Kidney glomerular epithelial cell (primary cell): Measurements from ENCODE around the gene MTMR2.
A peak's percentile ranks its signal among the peaks of the same experiment; 100 is the strongest.

Source experiments
- DNase-seq: peaks from one replicate; lab custom pipeline; 2025; lab: John Stamatoyannopoulos, UW

MTMR2 gene

DNA sequence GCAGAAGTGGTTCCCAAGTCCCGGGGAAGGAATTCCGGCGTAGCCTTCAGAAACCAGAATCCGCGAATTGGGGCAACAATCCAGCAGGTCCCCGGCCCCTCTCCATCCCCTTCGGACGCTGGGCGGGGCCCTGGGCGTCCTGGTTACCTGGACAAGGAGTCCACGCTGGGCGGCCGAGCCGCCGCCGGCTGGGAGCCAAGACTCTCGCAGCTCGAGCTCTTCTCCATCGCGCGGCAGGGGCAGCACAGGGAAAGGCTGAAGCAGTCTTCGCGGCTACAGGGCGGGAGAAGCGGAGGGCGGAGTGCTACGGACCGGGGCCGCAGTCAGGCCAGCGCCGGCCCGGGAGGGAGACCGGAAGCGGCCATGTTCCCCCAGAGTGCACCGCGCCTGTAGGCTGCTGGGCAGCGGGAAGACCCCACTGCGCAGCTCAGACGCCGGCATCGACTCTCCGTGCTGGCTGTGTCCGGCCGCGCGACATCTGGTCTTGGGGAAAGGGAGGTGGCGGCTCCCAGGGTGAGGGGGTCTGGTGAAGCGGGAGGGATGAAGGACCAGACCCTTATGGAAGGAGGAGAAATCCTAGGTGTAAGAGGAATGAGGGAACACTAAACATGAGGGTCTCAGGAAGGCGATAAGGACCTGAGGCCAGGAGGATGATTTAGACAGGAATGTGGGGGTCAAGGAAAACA lies at the start of gene MTMR2:
MTMR2 (minus strand) TSS at position 380 of the 686 bp plus-strand sequence; CDS start at position 227, 153 bp downstream.
- peak; percentile 64 for DNase-seq

DNA sequence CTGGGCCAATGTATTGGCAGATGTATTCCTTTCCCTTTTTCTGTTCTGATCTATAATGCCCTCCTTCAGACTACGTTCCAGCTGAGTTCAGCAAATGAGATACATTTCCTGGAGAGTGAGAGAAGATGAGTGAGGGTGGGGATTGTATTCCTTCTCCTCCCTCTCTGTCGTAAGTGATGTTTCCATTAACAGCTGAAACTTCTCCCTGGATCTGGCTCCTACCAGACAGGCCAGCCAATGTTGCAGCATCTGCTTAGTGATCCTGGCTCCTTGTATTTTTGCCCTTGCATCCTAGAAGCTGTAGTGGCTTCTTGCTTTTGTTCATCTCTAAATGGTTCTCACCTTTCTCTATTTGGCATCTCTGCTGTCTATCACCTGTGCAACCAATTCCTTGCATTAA lies 48.2 kb upstream of the MTMR2 start:
- no peak for DNase-seq

DNA sequence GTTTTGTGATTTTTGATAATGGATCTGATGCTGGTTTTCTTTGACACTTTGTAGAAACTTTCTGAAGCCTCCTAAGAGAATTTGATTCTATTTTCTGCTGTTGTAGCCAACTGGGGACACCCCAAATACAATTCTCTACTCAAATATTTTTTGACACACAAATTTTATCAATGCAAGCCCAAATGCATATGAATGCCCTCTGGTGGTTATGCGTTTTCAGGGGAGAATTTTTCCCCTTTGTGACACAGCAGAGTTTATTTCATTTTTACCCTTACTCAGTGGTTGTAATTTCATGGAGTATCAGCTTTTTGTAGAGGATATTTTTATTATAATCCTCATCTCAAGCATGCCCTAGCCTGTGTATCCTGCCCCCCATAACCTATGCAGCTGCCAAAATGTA lies 44.7 kb upstream of the MTMR2 start:
- DNase-seq: no peak

DNA sequence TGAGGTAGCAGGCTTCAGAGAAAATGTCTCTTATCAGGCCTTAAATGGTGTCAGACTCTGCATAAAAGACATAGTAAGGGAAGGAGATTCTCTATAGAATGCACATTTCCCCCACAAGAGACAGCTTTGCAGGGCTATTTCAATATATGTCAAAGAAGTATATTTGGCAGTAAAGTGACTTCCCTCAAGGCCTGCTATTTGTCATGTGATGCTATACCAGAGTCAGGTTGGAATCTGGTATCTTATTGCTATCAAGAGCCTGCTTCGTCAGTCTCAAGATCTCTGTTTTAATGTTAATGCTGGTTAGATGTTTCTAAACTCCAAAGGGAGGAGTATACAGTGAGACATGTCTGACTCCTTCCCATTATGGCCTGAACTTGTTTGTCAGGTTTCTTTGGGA lies 40.4 kb upstream of the MTMR2 start:
- DNase-seq: no peak

DNA sequence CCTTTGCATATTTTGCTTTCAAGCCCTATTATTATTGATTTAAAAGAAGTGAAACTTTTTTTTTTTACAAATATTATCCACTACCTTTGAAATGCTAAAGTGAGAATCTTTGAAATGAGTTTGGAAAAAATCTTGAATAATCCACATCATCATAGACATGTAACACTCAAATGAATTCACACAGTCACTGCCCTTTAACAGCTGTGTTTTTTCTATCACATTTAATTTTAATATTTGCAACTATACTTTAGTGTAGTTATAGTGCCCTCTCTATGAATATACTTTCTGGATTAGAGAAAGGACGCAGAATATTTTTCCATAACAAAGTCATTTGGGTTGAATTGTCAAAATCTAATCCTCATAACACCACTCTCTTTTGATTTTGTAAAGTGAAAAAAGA lies 37.9 kb upstream of the MTMR2 start:
- no peak for DNase-seq

DNA sequence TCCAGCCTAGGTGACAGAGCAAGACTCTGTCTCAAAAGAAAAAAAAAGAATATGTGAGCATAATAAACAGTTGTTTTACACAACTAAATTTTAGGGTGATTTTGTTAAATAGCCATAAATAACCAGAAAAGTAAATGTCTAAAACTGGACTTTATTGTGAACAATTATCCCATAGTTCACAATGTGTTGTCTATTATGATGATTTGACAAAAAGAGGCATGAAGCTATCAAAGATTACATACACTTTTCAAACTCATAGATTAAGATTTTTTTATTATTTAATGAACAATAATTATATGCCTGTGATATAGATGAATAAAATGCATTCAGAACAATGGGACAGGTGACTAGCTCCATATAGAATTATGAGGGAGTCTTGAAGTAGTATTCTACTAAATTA lies 27.0 kb upstream of the MTMR2 start:
- no peak for DNase-seq

DNA sequence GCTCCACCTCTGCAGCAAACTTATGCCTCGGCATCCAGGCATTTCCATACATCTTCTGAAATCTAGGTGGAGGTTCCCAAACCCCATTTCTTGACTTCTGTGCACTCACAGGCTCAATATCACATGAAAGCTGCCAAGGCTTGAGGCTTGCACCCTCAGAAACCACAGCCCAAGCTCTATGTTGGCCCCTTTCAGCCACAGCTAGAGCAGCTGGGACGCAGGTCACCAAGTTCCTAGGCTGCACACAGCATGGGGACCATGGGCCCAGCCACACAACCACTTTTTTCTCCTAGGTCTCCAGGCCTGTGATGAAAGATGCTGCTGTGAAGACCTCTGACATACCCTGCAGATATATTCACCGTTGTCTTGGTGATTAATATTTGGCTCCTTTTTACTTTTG lies 24.7 kb upstream of the MTMR2 start:
- DNase-seq: no peak

DNA sequence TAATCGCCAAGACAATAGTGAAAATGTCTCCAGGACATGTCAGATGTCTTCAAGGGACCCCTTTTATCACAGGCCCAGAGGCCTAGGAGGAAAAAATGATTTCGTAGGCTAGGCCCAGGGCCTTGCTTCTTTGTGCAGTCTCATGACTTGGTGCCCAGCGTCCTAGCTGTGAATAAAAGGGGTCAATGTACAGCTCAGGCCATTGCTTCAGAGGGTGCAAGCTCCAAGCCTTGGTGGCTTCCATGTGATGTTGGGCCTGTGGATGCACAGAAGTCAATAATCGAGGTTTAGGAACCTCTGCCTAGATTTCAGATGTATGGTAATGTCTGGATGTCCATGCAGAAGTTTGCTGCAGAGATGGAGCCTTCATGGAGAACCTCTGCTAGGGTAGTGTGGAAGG lies 20.7 kb upstream of the MTMR2 start:
- DNase-seq: no peak

DNA sequence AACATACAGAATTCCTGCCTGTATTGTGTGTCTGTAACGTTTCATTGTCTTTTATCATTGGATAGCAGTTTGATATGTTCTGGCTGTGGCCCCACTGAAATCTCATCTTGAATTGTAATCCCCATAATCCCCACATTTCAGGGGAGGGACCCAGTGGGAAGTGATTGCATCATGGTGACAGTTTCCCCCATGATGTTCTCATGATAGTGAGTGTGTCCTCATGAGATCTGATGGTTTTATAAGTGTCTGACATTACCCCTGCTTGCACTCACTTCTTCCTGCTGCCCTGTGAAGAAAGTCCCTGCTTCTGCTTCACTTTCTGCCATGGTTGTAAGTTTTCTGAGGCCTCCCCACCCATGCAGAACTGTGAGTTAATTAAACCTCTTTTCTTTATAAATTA lies 19.6 kb upstream of the MTMR2 start:
- no peak for DNase-seq

DNA sequence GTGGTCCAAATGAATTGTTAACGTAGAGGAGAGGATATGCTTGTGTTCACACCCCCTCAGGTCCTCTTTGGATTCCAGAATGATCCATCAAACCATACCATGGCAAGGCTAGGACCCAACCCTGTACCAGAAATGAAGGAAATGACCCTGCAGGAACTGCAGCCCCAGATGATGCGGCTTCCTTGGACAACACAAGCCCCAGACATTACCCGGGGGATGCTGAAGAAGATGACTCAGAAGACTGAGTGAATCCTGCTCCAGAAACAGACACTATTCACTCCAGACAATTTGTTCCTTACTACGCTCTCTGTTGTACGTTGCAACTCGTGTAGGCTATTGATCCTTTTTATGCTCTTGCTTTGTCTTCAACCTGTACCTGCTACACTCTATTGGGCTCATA lies 15.2 kb upstream of the MTMR2 start:
- no peak for DNase-seq

DNA sequence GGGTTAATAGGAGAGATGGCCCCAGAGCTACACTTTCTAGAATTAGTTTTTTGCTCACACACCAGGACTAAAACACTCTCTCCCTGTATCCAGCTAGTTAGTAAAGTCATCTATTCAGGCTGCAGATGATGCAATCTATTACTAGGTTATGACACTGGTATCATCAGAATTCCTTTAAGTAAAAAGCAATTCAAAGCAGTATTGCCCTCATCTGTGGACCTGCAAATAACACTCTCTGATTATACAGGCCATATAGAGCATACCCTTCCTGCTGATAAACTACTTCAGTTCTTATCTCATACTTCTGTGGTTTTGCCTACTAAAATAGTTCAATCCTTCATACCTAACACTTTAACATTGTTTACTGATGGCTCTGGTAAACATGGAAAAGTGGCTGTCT lies 13.5 kb upstream of the MTMR2 start:
- no peak for DNase-seq

DNA sequence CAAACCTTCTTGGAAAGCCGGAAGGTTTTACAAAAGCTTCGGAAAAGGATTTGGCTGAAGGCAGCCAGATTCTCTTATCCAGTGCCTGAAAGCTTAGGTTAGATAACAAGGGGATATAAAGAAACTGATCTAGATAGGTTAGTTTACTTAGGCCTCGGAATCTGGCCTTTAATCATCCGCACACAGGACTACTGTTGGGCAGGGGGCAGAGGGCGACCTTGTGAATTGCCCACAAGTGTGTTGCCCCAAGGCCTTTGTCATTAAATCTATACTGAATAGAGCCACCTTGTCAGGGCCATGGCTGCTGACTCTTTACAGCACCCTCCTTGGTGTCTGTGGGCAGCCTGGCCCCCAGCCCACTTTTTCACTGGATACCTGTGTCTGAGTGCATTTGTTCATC lies 9.7 kb upstream of the MTMR2 start:
- DNase-seq: no peak

DNA sequence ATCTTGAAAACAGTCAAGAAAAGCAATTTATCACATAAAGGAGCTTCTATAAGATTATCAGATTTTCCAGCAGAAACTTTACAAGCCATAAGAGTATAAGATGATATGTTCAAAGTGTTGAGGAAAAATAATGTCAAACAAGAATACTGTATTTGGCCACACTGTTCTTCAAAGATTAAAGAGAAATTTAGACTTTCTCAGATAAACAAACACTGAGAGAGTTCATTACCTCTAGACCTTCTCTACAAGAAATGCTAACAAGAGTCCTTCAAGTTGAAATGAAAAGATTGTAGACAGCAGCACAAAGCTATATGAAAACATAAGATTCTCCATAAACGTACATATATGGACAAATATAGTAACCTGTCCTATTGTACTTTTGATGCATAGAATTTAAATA lies 8.0 kb upstream of the MTMR2 start:
- DNase-seq: no peak

DNA sequence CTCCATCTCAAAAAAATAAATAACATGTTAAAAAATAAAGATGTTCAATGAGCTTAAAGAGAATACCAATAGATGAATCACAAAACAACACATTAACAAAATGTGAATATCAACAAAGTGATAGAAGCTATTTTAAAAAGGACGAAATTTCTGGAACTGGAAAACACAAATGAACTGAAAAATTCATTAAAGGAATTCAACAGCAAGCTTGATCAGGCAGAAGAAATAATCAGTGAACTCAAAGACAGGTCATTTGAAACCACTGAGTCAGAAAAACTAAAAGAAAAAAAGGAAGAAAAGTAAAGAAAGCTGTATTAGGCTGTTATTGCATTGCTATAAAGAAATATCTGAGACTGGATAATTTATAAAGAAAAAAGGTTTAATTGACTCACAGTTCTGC lies 7.0 kb upstream of the MTMR2 start:
- DNase-seq: no peak

DNA sequence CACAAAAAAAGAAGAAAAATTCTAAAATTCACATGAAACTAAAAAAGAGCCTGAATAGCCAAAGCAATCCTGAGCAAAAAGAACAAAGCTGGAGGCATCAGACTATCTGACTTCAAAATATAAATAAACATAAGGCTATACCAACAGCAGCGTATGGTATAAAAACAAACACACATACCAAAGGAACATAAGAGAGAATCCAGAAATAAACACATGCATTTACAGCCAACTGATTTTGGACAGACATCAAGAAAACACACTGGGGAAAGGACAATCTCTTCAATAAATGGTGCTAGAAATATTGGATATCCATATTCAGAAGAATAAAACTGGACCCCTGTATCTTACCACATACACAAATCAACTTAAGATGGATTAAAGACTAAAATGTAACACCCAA lies 2.8 kb upstream of the MTMR2 start:
- no peak for DNase-seq

DNA sequence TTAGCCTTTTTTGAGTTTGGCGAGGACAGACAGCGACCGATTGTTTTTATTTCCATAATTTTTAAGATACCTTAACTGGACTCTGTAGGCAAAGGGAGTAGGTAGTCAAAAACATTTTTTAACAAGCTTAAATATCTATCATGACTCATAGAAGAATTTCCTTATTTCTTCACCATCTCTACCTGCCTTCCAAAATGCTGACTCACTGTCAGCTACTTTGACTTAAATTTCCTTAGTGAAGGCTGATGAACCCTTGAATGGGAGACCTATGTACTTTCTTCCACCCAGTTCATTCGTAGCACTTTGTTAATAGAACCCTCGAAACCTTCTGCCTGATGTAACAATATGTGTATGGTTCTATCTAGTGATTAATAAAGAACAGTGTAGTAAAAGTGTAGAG lies 1.1 kb upstream of the MTMR2 start:
- DNase-seq: peak; percentile 41

DNA sequence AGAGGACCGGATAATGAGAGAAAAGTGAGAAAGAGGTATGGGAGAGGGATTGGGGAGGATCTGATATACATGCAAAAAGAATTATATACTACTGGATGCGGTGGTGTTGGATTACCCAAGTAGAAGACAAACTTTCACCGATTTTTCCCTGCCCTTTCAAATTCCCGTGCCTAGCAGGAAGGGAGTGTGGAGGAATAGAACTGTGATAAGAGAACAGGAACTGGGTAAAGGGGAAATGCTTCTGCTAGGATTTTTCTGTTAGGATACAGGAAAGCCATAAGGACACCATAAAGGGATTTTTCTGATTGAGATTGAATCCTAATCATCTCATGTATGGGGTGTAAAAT lies 480 bp upstream of the MTMR2 start:
- peak; percentile 72 for DNase-seq

DNA sequence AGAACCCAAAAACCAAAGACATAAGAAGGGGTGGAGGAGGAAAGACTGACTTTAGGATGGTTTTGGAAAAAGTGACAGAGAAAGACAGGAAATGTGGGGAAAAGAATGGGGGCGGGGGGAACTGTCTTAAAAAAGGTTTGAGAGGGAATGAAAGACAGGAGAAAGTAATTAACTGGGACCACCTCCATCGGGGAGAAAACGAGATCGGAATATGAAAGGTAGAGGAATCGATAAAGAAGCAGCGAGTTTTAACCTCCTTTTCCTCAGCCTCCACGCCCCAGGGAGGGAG lies 524 bp downstream of the MTMR2 start:
- no peak for DNase-seq

DNA sequence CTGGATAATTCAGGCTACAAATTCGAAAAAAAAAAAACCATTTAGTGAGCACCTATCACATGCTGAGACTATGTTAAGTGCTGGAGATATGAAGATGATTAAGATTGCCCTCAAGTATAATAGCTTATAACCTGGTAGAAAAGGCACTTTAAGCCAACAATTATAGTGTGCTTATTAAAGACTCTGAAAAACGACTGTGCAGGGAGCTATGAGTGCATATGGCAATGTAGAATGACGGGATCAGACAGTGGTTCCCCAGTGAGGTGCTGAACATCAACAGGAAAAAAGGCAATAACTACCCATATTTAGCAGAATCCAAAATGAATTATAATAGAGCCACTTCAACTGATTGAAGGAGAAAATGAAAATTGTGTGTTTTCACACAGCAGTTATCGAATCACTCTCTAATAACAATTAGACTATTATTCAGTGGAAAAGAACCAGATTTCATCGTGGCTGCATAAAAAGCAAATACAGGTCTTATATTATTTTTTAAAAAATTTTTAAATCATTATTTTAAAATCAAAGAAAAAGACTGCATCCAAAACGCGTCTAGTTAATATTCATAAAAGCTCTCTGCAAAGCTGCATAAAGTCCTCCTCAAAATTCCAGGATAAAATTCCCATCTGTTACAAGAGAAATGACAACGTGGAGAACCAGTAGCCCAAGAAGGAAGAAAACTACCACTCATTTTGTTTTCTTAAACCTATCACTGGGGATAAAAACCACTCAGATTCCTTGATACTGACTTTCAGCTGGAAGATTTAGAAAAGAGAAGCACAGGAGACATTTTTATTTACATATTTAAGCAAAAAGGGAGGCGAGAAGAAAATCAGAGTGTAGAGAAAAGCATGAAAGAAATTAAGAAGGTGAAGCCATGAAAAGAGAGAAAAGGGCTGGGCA lies 1.1 kb downstream of the MTMR2 start:
- DNase-seq: peak; percentile 15

DNA sequence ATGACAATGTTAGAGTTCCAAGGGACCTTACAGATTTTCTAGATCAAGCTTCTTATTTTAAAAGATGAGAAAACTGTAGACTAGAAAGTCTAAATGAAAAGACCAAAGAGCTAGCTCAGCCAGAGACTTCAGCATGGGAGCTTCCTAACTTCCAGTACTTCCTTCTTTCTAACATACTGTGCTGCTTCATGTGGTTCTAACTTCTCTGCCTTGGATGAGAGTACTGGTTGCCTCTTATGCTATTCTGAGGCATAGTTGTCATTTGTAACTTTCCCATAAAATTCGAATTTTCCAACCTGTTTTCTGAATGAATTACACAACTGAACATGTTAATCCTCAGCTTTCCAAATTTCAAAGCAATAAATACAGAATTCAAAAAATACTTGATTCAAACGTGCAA lies 1.8 kb downstream of the MTMR2 start:
- DNase-seq: no peak

DNA sequence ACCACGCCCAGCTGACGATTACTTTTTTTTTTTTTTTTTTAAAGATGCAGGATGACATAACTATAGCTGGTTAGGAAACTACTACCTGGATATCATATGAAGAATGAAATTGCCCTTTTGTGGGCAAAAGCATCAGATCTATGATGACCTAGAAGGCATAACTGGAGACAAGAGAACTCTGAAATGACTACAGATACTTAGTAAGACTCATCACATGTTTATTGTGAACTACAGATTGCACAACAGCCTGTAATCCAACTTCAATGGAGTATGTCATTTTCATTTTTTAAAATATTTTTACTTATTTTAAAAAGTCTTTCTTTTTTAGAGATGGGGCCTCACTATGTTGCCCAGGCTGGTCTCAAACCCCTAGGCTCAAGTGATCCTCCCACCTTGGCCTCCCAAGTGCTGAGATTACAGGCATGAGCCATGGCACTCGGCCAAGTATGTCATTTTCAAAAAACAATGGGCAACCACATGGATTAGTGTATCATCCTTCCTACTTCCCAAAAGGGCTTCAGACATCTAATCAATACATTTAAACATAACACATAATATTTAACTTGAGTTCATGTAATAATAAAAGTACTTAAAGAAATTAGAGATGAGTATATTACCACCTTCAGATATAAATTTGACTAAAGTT lies 3.3 kb downstream of the MTMR2 start:
- DNase-seq: no peak

DNA sequence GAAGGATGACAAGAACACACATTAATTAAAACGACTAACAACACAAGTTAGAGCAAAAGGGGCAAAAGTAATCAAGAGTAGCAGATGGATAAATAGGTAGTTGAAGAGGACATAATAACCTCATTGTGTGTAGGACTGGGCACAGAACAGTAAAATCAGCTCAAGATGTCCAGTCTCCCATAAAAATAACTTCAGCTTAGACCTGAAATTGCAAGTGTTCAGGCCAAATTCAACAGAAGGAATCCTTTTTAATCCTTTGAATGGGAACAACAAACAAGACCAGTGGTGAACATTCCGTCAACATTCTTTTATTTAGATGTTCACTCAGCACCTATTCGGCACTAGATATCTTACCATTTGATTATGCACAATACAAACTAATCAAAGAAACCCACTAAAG lies 4.4 kb downstream of the MTMR2 start:
- DNase-seq: no peak

DNA sequence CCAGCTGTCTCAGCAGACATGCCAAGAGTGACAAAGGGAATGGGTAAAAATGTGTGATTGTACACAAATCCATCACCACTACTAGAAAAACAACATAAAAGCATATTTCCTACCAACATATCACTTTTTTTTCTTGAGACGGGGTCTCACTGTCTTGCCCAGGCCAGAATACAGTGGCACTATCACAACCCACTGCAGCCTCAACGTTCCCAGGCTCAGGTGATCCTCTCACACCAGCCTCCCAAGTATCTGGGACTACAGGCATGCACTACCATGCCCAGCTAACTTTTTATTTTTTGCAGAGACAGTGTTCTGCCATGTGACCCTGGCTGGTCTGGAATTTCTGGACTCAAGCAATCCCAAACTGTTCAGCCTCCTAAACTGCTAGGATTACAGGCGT lies 5.2 kb downstream of the MTMR2 start:
- DNase-seq: no peak

DNA sequence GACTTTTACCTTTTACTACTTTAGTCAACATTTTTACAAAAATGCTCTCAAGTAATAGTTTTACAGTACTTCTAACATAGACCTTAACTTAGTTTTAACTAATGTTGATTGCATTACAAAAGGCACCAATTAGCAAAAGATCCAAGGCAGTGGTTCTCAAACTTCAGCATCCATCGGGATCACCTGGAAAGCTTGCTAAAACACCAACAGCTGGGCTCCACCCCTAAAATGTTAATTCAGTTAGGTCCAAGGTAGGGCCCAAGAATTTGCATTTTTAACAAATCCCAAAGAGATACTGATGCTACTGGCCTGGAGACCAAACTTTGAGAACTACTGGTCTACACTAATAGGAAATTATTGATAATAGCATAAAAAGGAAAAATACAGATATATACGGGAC lies 5.9 kb downstream of the MTMR2 start:
- no peak for DNase-seq
